OCI-LY7 (cell line): ENCODE data around the gene PRR4. TPM values are rescaled to one million over a fixed set of nuclear protein-coding genes. Genes with fewer than 3 reads are reported as not detected.

Source experiments
- BruUV-seq: library from RNA; stranded (reverse); fragments of 400-500 nt; replicated peaks from 2 replicates; lab custom pipeline; 2021; lab: Mats Ljungman, UMichigan
- CTCF ChIA-PET: fragments of 300-600 bp; sonication (Branson Sonifier 250); formaldehyde crosslinking; loops from one replicate; lab custom pipeline; 2022; ENCODE audit warnings: antibody characterized with exemption; ENCODE audit not compliant: unreplicated experiment; lab: Charles Lee
- POLR2A ChIA-PET: fragments of 300-600 bp; sonication (Branson Sonifier 250); formaldehyde crosslinking; loops from one replicate; lab custom pipeline; 2022; ENCODE audit warnings: antibody characterized with exemption; lab: Charles Lee
- DNase-seq: peaks from one replicate; pipeline ENCODE4 v3.0.0-alpha.2; 2015; ENCODE audit warnings: low spot score
- H2AFZ ChIP-seq: fragments of 200-600 bp; sonication (generic), shearing (Covaris generic); 2 replicates; pipeline ENCODE4 v1.6.1; 2014; ENCODE audit warnings: mild to moderate bottlenecking, antibody characterized with exemption, low read length, moderate library complexity
- H3K27ac ChIP-seq: fragments of 200-600 bp; sonication (generic); 2 replicates; pipeline ENCODE4 v1.5.1; 2014; ENCODE audit warnings: mixed run types, low read depth, mild to moderate bottlenecking, moderate library complexity, low read length, inconsistent platforms; ENCODE audit not compliant: poor library complexity, severe bottlenecking
- H3K36me3 ChIP-seq: fragments of 200-600 bp; sonication (generic); 2 replicates; pipeline ENCODE4 v1.6.1; 2014; ENCODE audit warnings: mild to moderate bottlenecking, antibody characterized with exemption, low read length, moderate library complexity, mixed read lengths; ENCODE audit not compliant: insufficient read depth
- H3K4me1 ChIP-seq: fragments of 200-600 bp; sonication (generic); 2 replicates; pipeline ENCODE4 v1.5.1; 2014; ENCODE audit warnings: mild to moderate bottlenecking, low read length; ENCODE audit not compliant: insufficient read depth, poor library complexity, severe bottlenecking
- H3K4me2 ChIP-seq: fragments of 200-600 bp; sonication (generic); 2 replicates; pipeline ENCODE4 v1.6.1; 2014; ENCODE audit warnings: mild to moderate bottlenecking, low read length
- H3K4me3 ChIP-seq: fragments of 200-600 bp; sonication (generic); 2 replicates; pipeline ENCODE4 v1.5.1; 2014; ENCODE audit warnings: mild to moderate bottlenecking, low read depth, low read length; ENCODE audit not compliant: poor library complexity, severe bottlenecking
- H3K79me2 ChIP-seq: fragments of 200-600 bp; sonication (generic); 2 replicates; pipeline ENCODE4 v1.6.1; 2016; ENCODE audit warnings: low read depth, mild to moderate bottlenecking, low read length, moderate library complexity, mixed read lengths; ENCODE audit not compliant: insufficient read depth
- H3K9me2 ChIP-seq: fragments of 200-600 bp; sonication (generic); 2 replicates; pipeline ENCODE4 v1.6.1; 2016; ENCODE audit warnings: mild to moderate bottlenecking, low read length, mixed read lengths; ENCODE audit not compliant: insufficient read depth
- H3K9me3 ChIP-seq: fragments of 200-600 bp; sonication (generic); 2 replicates; pipeline ENCODE4 v1.6.1; 2014; ENCODE audit warnings: mild to moderate bottlenecking, mixed run types, low read length, mixed read lengths
- H4K20me1 ChIP-seq: fragments of 200-600 bp; sonication (generic); 2 replicates; pipeline ENCODE4 v1.6.1; 2014; ENCODE audit warnings: mild to moderate bottlenecking, antibody characterized with exemption, low read length, moderate library complexity, mixed read lengths; ENCODE audit not compliant: insufficient read depth
- CTCF ChIP-seq: fragments of 200-600 bp; sonication (generic); conservative IDR thresholded peaks from 2 replicates; pipeline ENCODE4 v1.5.1; 2014; ENCODE audit warnings: mild to moderate bottlenecking, antibody characterized with exemption, low read length, moderate library complexity, mixed read lengths
- EZH2phosphoT487 ChIP-seq: fragments of 200-600 bp; sonication (generic); IDR thresholded peaks from 2 replicates; pipeline ENCODE4 v1.6.1; 2018; ENCODE audit warnings: low read depth, borderline replicate concordance, mild to moderate bottlenecking, mixed run types, antibody characterized with exemption, low read length, moderate library complexity, mixed read lengths
- intact Hi-C: fragments of 100-400 bp; cut with micrococcal nuclease; formaldehyde crosslinking; loops from one replicate; pipeline ENCODE4 v1.10.0; 2022; ENCODE audit not compliant: unreplicated experiment
- total RNA-seq, 2 experiments: library from RNA; depleted of rRNA in 1 of 2; stranded (reverse); fragments of >200 nt in 1 of 2; shearing (Covaris generic) in 1 of 2; gene quantifications; 2 replicates each; pipeline ENCODE4 v1.2.3, GENCODE V29; 2014 to 2022

The PRR4 gene
- total RNA-seq, 2 experiments from 2014 or later = 1.5 TPM; not detected in 1

- Histone ChIP-seq H2AFZ (no peak overlapping the region), H3K4me2 (no peak overlapping the region), H3K27ac (no peak overlapping the region), H3K9me3 (no peaks in the 10 kb centered on the region), H3K4me3 (no peak overlapping the region), H4K20me1 (no peaks in the 10 kb centered on the region), H3K4me1 (no peaks in the 10 kb centered on the region), H3K79me2 (no peaks in the 10 kb centered on the region), H3K9me2 (no peaks in the 10 kb centered on the region), H3K36me3 (no peaks in the 10 kb centered on the region)
- no peak for DNase-seq
- intact Hi-C loops = no loop called here
- ChIA-PET POLR2A (interaction anchor here (1.2 kb wide), 1 partner anchor 9 kb away, joined by 4 read pairs; no protein-coding TSS in a partner anchor), CTCF (no interaction called here)
- TF ChIP-seq EZH2phosphoT487 (no peak), CTCF (no peak)
- BruUV-seq = no TSS peak
These were observed 1.5 kb downstream of the PRR4 start for GRCh38 chr12:10847744-10848143.

- H3K27ac ChIP-seq = no peak overlapping the region
- TF ChIP-seq CTCF = no peak
- no peak for TF ChIP-seq EZH2phosphoT487
- DNase-seq = no peak
- ChIA-PET CTCF (no interaction called here), POLR2A (interaction anchor here (0.6 kb wide), 1 partner anchor 1252 kb away, joined by 4 read pairs; no protein-coding TSS in a partner anchor)
- no peak overlapping the region for H2AFZ ChIP-seq
- intact Hi-C loops = no loop called here
- no peaks in the 10 kb centered on the region for H3K9me2 ChIP-seq
- no peak overlapping the region for H3K4me3 ChIP-seq
- no peaks in the 10 kb centered on the region for H3K9me3 ChIP-seq
- BruUV-seq = no TSS peak
- H4K20me1 ChIP-seq = no peaks in the 10 kb centered on the region
- H3K79me2 ChIP-seq = no peaks in the 10 kb centered on the region
- H3K4me2 ChIP-seq = no peak overlapping the region
- H3K4me1 ChIP-seq = no peaks in the 10 kb centered on the region
- no peaks in the 10 kb centered on the region for H3K36me3 ChIP-seq
These were observed 6.4 kb downstream of the PRR4 start for GRCh38 chr12:10842862-10843261.

GRCh38 chr12:10838461-10838860 lies 10.8 kb downstream of the PRR4 start:
- no TSS peak for BruUV-seq
- TF ChIP-seq CTCF = no peak
- TF ChIP-seq EZH2phosphoT487 = no peak
- Histone ChIP-seq H2AFZ (no peak overlapping the region), H3K9me2 (peaks cover 4% of the 10 kb centered on the region; the same call in 1 of the 2 replicates), H3K4me3 (no peak overlapping the region), H4K20me1 (no peaks in the 10 kb centered on the region), H3K36me3 (no peaks in the 10 kb centered on the region), H3K9me3 (no peaks in the 10 kb centered on the region), H3K4me2 (no peak overlapping the region), H3K27ac (no peak overlapping the region), H3K4me1 (no peaks in the 10 kb centered on the region), H3K79me2 (no peaks in the 10 kb centered on the region)
- CTCF ChIA-PET = no interaction called here
- intact Hi-C loops = no loop called here
- POLR2A ChIA-PET = interaction anchor here (1.5 kb wide), 1 partner anchor 12 kb away, joined by 5 read pairs; the partner anchor contains the start of gene TAS2R10
- DNase-seq = no peak
